Muscle layer of duodenum (tissue), 2 donors: Measurements from ENCODE around the gene FMN2.

Experiments
- H3K27ac ChIP-seq: one replicate; pipeline ENCODE4 v1.7.0; 2013; ENCODE audit warnings: mild to moderate bottlenecking, low read length
- H3K27me3 ChIP-seq: one replicate; pipeline ENCODE4 v1.7.0; 2013; ENCODE audit warnings: low read depth, mild to moderate bottlenecking, control low read depth, low read length
- H3K36me3 ChIP-seq, 2 donors: one replicate each; pipeline ENCODE4 v1.7.0; 2013; ENCODE audit warnings: low read length in 2 of 2, control low read depth in 1 of 2, mild to moderate bottlenecking in 1 of 2; ENCODE audit not compliant: insufficient read depth in 2 of 2, control insufficient read depth in 1 of 2
- H3K4me1 ChIP-seq, 2 donors: one replicate each; pipeline ENCODE4 v1.7.0; 2013; ENCODE audit warnings: low read length in 2 of 2, mild to moderate bottlenecking in 2 of 2, control low read depth in 1 of 2, moderate library complexity in 1 of 2; ENCODE audit not compliant: insufficient read depth in 2 of 2, control insufficient read depth in 1 of 2
- H3K4me3 ChIP-seq, 2 donors: one replicate each; pipeline ENCODE4 v1.7.0; 2013; ENCODE audit warnings: low read length in 2 of 2, low read depth in 1 of 2, mild to moderate bottlenecking in 1 of 2
- H3K9me3 ChIP-seq, 2 donors: one replicate each; pipeline ENCODE4 v1.7.0; 2013; ENCODE audit warnings: low read length in 2 of 2, control low read depth in 1 of 2, mild to moderate bottlenecking in 1 of 2; ENCODE audit not compliant: control insufficient read depth in 1 of 2
- donor health status: healthy.

The FMN2 gene

DNA sequence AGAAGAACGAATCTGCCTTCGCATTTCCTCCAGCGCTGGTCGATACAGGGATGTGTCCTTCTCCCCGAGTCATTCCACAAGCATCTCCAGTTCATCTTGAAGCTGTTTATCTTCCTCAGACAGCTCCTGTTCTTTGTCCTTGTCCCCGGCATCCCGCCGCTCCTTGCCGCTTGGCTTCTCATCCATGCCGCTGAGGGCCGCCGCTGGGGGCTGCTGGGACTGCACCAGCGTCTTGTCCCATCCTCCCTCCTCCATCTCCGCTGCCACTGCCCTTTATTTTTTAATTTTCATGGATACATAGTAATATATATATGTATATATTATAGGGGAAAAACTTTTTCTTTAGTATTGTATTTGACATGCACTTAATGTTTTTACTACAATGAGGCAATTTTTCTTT, 53.4 kb downstream of the FMN2 start:
- no peaks in the 10 kb centered on the region for H3K9me3 ChIP-seq
- no peak overlapping the region for H3K4me3 ChIP-seq
- no peaks in the 10 kb centered on the region for H3K4me1 ChIP-seq
- H3K36me3 ChIP-seq = no peaks in the 10 kb centered on the region
- H3K27me3 ChIP-seq = no peaks in the 10 kb centered on the region
- H3K27ac ChIP-seq = no peak overlapping the region

DNA sequence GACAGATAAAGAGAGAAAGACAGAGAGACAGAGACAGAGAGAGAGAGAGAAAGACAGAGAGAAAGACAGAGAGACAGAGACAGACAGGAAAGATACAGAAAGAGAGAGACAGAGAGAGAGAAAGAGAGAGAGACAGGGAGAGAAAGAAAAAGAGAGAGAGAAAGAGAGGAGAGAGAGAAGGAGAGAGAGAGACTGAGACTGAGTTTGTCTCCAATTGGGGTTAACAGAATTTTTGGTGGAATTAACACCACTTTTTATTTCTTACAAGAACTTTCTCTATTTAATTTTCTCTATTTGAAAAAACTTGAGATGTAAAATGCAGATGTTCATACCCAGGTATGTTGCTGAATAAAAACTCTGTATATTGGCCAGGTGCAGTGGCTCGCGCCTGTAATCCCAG, 56.6 kb downstream of the FMN2 start:
- H3K27me3 ChIP-seq = no peaks in the 10 kb centered on the region
- no peaks in the 10 kb centered on the region for H3K36me3 ChIP-seq
- no peak overlapping the region for H3K4me3 ChIP-seq
- H3K27ac ChIP-seq = no peak overlapping the region
- H3K4me1 ChIP-seq = no peaks in the 10 kb centered on the region
- no peaks in the 10 kb centered on the region for H3K9me3 ChIP-seq

DNA sequence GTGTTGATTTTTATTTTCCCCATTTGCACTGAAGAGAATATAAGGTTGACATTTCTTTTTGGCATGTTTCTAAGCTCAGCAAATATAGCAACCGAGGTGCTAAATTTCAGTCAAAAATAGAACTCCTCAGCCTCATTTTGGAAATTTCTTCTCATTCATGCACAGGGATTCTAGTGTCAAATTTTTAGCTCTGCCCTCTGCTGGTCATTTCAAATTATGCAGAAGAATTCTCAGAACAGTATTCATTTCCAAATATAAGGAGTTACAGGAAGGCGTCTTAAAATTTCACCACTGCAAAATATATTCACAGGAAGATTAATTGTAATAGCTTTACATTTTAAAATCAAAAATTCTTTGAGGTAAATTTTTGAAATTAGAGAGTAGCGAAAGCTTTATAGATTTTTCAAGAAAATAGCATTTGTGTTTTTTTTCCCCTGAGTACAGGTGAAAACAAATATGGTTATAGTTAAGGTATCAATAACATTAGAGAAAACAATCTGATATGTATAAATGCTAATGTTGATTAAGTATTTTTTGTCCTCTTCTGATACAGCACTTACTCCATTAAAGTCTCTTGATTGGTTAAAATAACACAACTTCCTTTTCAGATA, 57.9 kb downstream of the FMN2 start:
- H3K27ac ChIP-seq = no peak overlapping the region
- no peaks in the 10 kb centered on the region for H3K27me3 ChIP-seq
- H3K9me3 ChIP-seq = no peaks in the 10 kb centered on the region
- H3K36me3 ChIP-seq = no peaks in the 10 kb centered on the region
- H3K4me1 ChIP-seq = no peaks in the 10 kb centered on the region
- no peak overlapping the region for H3K4me3 ChIP-seq

DNA sequence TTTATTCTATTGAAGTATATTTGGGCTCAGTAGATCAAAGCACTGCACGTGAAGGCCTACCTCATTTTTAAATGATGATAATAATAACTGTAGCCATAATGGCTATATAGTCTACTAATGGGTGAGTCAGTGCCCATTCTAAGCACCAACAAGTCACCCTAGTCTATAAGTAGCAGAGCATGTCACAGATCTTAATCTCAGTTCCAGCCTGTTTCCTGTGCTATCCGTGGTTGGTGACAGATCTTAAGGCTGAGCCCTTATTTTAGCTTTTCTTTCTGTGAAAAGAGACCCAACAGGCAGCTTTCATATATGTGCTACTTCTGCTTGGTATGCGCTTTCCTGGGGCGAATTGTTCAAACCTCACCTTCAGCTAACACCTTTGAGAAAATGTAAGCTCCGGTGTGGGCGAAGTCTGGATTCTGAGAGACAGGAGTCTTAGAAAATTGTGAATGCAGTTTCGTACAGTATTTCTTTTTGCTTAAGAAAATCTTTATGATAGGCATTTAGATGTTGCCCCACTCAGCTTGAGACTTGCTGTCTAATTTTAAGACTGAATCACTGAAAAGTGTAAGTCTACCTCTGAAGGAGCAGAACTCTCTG, 59.6 kb downstream of the FMN2 start:
- no peak overlapping the region for H3K27ac ChIP-seq
- H3K36me3 ChIP-seq = no peaks in the 10 kb centered on the region
- H3K4me3 ChIP-seq = no peak overlapping the region
- H3K9me3 ChIP-seq = no peaks in the 10 kb centered on the region
- H3K4me1 ChIP-seq = no peaks in the 10 kb centered on the region
- H3K27me3 ChIP-seq = no peaks in the 10 kb centered on the region

DNA sequence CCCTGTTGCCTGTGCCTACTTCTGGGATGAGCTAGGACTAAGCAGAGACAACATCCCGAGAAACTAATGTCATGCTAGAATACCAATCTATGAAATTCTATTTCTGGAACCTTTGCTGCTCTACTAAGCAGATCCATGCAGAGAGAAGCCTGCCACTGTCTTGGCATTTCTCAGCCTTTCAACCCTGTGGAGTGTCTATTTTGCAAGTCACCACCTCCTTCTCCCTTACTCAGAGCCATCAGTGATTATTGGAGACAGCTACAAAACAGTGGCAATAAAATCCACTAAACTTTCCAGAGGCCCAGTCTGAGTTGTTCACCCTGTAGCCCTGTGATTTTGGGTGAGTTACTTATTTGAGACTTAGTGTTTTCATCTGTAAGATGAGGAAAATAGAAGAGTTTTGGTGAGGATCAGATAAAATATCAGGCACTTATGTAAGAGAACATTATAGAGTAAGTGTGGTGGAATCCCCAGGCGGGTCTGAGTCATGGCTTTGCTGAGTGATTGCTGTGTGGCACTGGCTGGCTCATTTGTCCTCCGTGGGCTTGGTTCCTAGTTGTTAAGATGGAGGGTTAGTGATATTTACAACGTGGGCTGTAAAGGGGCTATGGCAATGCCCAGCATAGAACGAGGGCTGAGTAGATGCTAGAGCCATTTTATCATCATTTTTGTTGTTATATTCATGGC, 61.1 kb downstream of the FMN2 start:
- H3K27ac ChIP-seq = no peak overlapping the region
- no peak overlapping the region for H3K4me3 ChIP-seq
- H3K36me3 ChIP-seq = no peaks in the 10 kb centered on the region
- no peaks in the 10 kb centered on the region for H3K9me3 ChIP-seq
- H3K27me3 ChIP-seq = no peaks in the 10 kb centered on the region
- no peaks in the 10 kb centered on the region for H3K4me1 ChIP-seq

DNA sequence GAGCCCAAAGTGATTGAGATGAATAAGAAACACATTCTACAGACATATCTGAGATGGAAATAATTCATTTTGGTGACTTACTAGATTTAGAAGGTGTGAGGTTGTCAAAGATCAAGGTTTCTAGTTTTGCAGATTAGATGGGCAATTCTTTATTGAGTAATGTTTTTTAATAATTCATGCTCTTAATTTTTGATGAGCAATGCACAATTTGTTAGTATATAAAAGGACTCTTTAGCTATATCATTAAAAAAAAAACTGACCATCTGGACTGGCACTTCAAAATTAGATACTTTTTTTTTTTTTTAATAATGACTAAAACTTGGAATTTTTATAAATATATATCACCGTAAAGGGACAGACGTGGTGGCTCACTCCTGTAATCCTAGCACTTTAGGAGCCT, 63.9 kb downstream of the FMN2 start:
- Histone ChIP-seq H3K27me3 (no peaks in the 10 kb centered on the region), H3K27ac (no peak overlapping the region), H3K36me3 (no peaks in the 10 kb centered on the region), H3K4me1 (no peaks in the 10 kb centered on the region), H3K9me3 (no peaks in the 10 kb centered on the region), H3K4me3 (no peak overlapping the region)

DNA sequence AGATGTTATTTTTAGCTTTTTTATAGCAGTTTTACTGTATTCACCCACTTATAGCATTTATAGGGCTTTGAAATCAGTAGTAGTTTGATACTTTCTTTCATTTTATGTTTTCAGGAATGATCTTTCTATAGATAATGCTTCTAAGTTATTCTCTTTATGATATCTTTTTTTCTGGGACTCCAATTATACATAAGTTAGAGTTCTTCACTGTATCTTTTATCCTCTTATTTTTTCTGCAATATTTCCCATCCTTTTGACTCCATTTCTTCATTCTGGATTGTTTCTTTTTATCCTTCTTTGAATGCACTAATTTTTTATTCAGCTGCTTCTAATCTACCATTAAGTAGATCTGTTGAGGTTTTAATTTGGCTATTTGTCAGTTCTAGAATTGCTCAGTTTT, 73.1 kb downstream of the FMN2 start:
- Histone ChIP-seq H3K36me3 (no peaks in the 10 kb centered on the region), H3K27ac (no peak overlapping the region), H3K27me3 (no peaks in the 10 kb centered on the region), H3K9me3 (peaks cover 0 to 8% of the 10 kb centered on the region in 2 donors), H3K4me1 (no peaks in the 10 kb centered on the region), H3K4me3 (no peak overlapping the region)

DNA sequence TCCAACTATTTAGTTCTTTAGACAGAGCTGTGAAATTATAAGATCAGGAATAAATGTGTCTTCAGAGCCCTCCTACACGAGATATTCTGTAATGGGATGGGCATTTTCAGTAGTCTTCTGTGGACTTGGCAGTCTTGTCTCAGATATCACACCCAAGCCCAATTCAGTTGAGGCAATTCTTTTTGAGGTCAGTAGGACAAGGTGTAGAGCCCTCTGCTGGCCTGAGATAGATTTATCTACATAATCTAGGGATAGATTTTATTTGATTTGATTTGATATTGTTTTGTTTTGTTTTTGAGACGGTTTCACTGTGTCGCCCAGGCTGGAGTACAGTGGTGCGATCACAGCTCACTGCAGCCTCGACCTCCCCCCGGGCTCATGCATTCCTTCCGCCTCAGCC, 77.5 kb downstream of the FMN2 start:
- H3K4me1 ChIP-seq = no peaks in the 10 kb centered on the region
- H3K9me3 ChIP-seq = peaks cover 0 to 6% of the 10 kb centered on the region in 2 donors
- H3K36me3 ChIP-seq = no peaks in the 10 kb centered on the region
- H3K27ac ChIP-seq = no peak overlapping the region
- no peak overlapping the region for H3K4me3 ChIP-seq
- no peaks in the 10 kb centered on the region for H3K27me3 ChIP-seq

DNA sequence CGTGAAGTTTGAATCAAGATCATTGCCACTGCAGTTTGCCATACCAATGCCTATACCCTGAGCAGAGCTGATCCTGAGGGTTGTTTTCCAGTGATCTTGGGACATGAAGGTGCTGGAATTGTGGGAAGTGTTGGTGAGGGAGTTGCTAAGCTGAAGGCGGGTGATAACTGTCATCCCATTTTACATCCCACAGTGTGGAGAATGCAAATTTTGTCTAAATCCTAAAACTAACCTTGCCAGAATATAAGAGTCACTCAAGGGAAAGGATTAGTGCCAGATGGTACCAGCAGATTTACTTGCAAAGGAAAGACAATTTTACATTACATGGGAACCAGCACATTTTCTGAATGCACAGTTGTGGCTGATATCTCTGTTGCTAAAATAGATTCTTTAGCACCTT, 78.6 kb downstream of the FMN2 start:
- peaks cover 0 to under 1% of the 10 kb centered on the region in 2 donors for H3K9me3 ChIP-seq

DNA sequence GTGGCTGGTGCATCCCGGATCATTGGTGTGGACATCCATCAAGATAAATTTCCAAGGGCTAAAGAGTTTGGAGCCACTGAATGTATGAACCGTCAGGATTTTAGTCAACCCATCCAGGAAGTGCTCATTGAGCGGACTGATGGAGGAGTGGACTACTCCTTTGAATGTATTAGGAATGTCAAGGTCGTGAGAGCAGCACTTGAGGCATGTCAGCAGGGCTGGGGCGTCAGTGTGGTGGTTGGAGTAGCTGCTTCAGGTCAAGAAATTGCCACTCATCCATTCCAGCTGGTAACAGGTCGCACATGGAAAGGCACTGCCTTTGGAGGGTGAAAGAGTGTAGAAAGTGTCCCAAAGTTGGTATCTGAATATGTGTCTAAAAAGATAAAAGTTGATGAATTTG, 79.1 kb downstream of the FMN2 start:
- Histone ChIP-seq H3K27me3 (no peaks in the 10 kb centered on the region), H3K9me3 (no peaks in the 10 kb centered on the region), H3K36me3 (no peaks in the 10 kb centered on the region), H3K4me3 (no peak overlapping the region), H3K27ac (no peak overlapping the region), H3K4me1 (no peaks in the 10 kb centered on the region)

More for the DNA sequence above, 78.6 kb downstream of the FMN2 start:
- H3K4me3 ChIP-seq = no peak overlapping the region
- no peaks in the 10 kb centered on the region for H3K36me3 ChIP-seq
- no peaks in the 10 kb centered on the region for H3K27me3 ChIP-seq
- no peaks in the 10 kb centered on the region for H3K4me1 ChIP-seq
- no peak overlapping the region for H3K27ac ChIP-seq

DNA sequence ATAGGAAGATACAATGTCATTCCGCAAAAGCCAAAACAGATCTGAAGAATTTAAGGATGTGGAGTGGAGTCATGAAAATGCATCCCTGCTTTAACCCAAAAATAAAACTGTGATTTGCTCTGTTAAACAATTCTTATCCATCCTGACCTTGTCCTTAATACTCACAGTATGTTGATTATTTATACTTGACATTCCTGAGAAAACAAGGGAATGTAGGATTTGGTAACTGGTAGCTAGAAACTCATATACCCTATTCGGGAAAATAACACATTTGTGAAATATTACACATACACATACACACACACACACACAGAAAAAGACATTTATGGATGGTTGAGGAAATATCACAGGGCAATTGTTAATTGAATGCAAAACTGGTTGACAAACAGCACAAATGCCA, 80.2 kb downstream of the FMN2 start:
- H3K27ac ChIP-seq = no peak overlapping the region
- H3K9me3 ChIP-seq = no peaks in the 10 kb centered on the region
- no peaks in the 10 kb centered on the region for H3K27me3 ChIP-seq
- no peak overlapping the region for H3K4me3 ChIP-seq
- no peaks in the 10 kb centered on the region for H3K4me1 ChIP-seq
- H3K36me3 ChIP-seq = no peaks in the 10 kb centered on the region
